GM23338 (cell line): ENCODE measurements around the gene MYO1E. TPM values are rescaled to one million over a fixed set of nuclear protein-coding genes. Genes with fewer than 3 reads are reported as not detected.

Source experiments
- ATAC-seq: fragments of 200-7000 bp; cut with Tn5 transposase; 3 replicates; pipeline ENCODE4 v1.9.1; 2020
- DNase-seq: peaks from one replicate; pipeline ENCODE4 v3.0.0-alpha.2; 2015; ENCODE audit warnings: low spot score
- H2AFZ ChIP-seq: fragments of 200-600 bp; sonication (generic); 2 replicates; pipeline ENCODE4 v1.8.0; 2016; ENCODE audit warnings: antibody characterized with exemption, mild to moderate bottlenecking, moderate library complexity
- H3F3A ChIP-seq: fragments of 200-600 bp; sonication (generic); replicated peaks from 2 replicates; pipeline ENCODE4 v1.8.0; 2017; ENCODE audit warnings: antibody characterized with exemption, mixed run types, low read depth
- H3K27ac ChIP-seq: fragments of 200-600 bp; sonication (generic); 2 replicates; pipeline ENCODE4 v1.6.1; 2016; ENCODE audit warnings: low read depth
- H3K27me3 ChIP-seq: fragments of 200-600 bp; sonication (generic); 2 replicates; pipeline ENCODE4 v1.8.0; 2016; ENCODE audit warnings: mild to moderate bottlenecking, mixed run types, moderate library complexity; ENCODE audit not compliant: insufficient read depth
- H3K36me3 ChIP-seq: fragments of 200-600 bp; sonication (generic); 2 replicates; pipeline ENCODE4 v1.8.0; 2016; ENCODE audit warnings: mild to moderate bottlenecking; ENCODE audit not compliant: insufficient read depth
- H3K4me1 ChIP-seq: fragments of 200-600 bp; sonication (generic); 2 replicates; pipeline ENCODE4 v1.8.0; 2016; ENCODE audit warnings: mild to moderate bottlenecking, moderate library complexity; ENCODE audit not compliant: insufficient read depth
- H3K4me2 ChIP-seq: fragments of 200-600 bp; sonication (generic); 2 replicates; pipeline ENCODE4 v1.7.1; 2017; ENCODE audit warnings: mixed run types
- H3K4me3 ChIP-seq: fragments of 200-600 bp; sonication (generic); 2 replicates; pipeline ENCODE4 v1.6.1; 2016; ENCODE audit warnings: mixed run types
- H3K79me2 ChIP-seq: fragments of 200-600 bp; sonication (generic); replicated peaks from 2 replicates; pipeline ENCODE4 v1.8.0; 2017; ENCODE audit warnings: mild to moderate bottlenecking; ENCODE audit not compliant: insufficient read depth
- H3K9me2 ChIP-seq: fragments of 200-600 bp; sonication (generic); 2 replicates; pipeline ENCODE4 v1.8.0; 2017; ENCODE audit not compliant: insufficient read depth
- H4K20me1 ChIP-seq: fragments of 200-600 bp; sonication (generic); replicated peaks from 2 replicates; pipeline ENCODE4 v1.8.0; 2017; ENCODE audit warnings: mild to moderate bottlenecking; ENCODE audit not compliant: insufficient read depth
- H3K27ac Mint-ChIP-seq: 2 replicates; pipeline ENCODE4 v1.8.0; 2020; ENCODE audit warnings: inconsistent platforms, mild to moderate bottlenecking, moderate library complexity, mixed read lengths
- H3K27me3 Mint-ChIP-seq: 3 replicates; pipeline ENCODE4 v1.8.0; 2022; ENCODE audit warnings: low read depth, mild to moderate bottlenecking, moderate library complexity, mixed read lengths, inconsistent platforms; ENCODE audit not compliant: insufficient read depth, poor library complexity
- H3K36me3 Mint-ChIP-seq: 3 replicates; pipeline ENCODE4 v1.8.0; 2021; ENCODE audit warnings: low read depth, mild to moderate bottlenecking, inconsistent platforms, moderate library complexity, mixed read lengths
- H3K4me1 Mint-ChIP-seq: 3 replicates; pipeline ENCODE4 v1.8.0; 2020; ENCODE audit warnings: mild to moderate bottlenecking, inconsistent platforms, mixed read lengths
- H3K4me3 Mint-ChIP-seq: 3 replicates; pipeline ENCODE4 v1.8.0; 2021; ENCODE audit warnings: moderate library complexity, mild to moderate bottlenecking, inconsistent platforms, mixed read lengths
- H3K9me3 Mint-ChIP-seq: 3 replicates; pipeline ENCODE4 v1.8.0; 2020; ENCODE audit warnings: moderate library complexity, mild to moderate bottlenecking, inconsistent platforms, mixed read lengths
- CREB1 ChIP-seq: fragments of 250-450 bp; sonication (Bioruptor Pico); IDR thresholded peaks from 2 replicates; pipeline ENCODE4 v1.5.0; 2020; ENCODE audit warnings: low read depth, mild to moderate bottlenecking, moderate library complexity
- ETS1 ChIP-seq: IDR thresholded peaks from 2 replicates; pipeline ENCODE4 v1.6.1; 2016; ENCODE audit warnings: antibody characterized with exemption
- EZH2 ChIP-seq: fragments of 200-600 bp; sonication (generic); IDR thresholded peaks from one replicate; pipeline ENCODE4 v1.8.0; 2017; ENCODE audit warnings: antibody characterized with exemption, mild to moderate bottlenecking, low read depth; ENCODE audit not compliant: unreplicated experiment
- EZH2phosphoT487 ChIP-seq: fragments of 200-600 bp; sonication (generic); IDR thresholded peaks from one replicate; pipeline ENCODE4 v1.8.1; 2018; ENCODE audit warnings: antibody characterized with exemption; ENCODE audit not compliant: unreplicated experiment
- JUNB ChIP-seq: IDR thresholded peaks from one replicate; pipeline ENCODE4 v1.6.1; 2016; ENCODE audit warnings: antibody characterized with exemption; ENCODE audit not compliant: unreplicated experiment
- NANOG ChIP-seq: IDR thresholded peaks from 2 replicates; pipeline ENCODE4 v1.6.1; 2016; ENCODE audit warnings: antibody characterized with exemption, borderline replicate concordance
- REST ChIP-seq: IDR thresholded peaks from one replicate; pipeline ENCODE4 v1.6.1; 2018; ENCODE audit warnings: antibody characterized with exemption; ENCODE audit not compliant: unreplicated experiment
- ZNF114 ChIP-seq: fragments of 250-450 bp; sonication (Bioruptor Pico); IDR thresholded peaks from 2 replicates; pipeline ENCODE4 v1.5.0; 2020; ENCODE audit warnings: mild to moderate bottlenecking, moderate library complexity
- ZNF331 ChIP-seq: fragments of 250-450 bp; sonication (Bioruptor Pico); IDR thresholded peaks from 2 replicates; pipeline ENCODE4 v1.5.0; 2020; ENCODE audit warnings: low read depth, mild to moderate bottlenecking, moderate library complexity
- ZNF462 ChIP-seq: fragments of 250-450 bp; sonication (Bioruptor Pico); IDR thresholded peaks from 2 replicates; pipeline ENCODE4 v1.5.0; 2020; ENCODE audit warnings: mild to moderate bottlenecking, moderate library complexity
- polyA plus RNA-seq: library from polyadenylated mRNA; unstranded; fragments of >200 nt; fragmentation: Nextera tagmentation; extraction: Ambion mirVana; gene quantifications from 2 replicates; pipeline ENCODE4 v1.2.1, GENCODE V29; 2016
- total RNA-seq: library from RNA; depleted of rRNA; stranded (reverse); fragments of >200 nt; shearing (Covaris generic); gene quantifications from 2 replicates; pipeline ENCODE4 v1.2.3, GENCODE V29; 2014

Gene MYO1E
- total and polyA plus RNA-seq, 2 experiments from 2014 or later: 68.3 to 131 TPM

GRCh38 chr15:59230531-59231055 is 142.1 kb downstream of the MYO1E start:
- Histone ChIP-seq H3F3A (no peaks in the 10 kb centered on the region), H4K20me1 (0 out of 2 replicates have a peak, but pooled peaks cover 3% of the 10 kb centered on the region), H3K79me2 (no peaks in the 10 kb centered on the region; the same call in 1 of the 2 replicates), H3K4me1 (peaks cover 8% of the 10 kb centered on the region; the same call in 1 of the 2 replicates), H3K27me3 (no peaks in the 10 kb centered on the region), H2AFZ (no peak overlapping the region), H3K27ac (no peak overlapping the region), H3K36me3 (peaks cover 6% of the 10 kb centered on the region; the same call in 1 of the 2 replicates), H3K4me3 (no peak overlapping the region), H3K9me2 (no peaks in the 10 kb centered on the region), H3K4me2 (no peak overlapping the region)
- no peak for ATAC-seq
- TF ChIP-seq ZNF331 (CRISPR knock-in tag): no peak
- no peak for TF ChIP-seq CREB1
- TF ChIP-seq ZNF462: no peak
- TF ChIP-seq ETS1: no peak
- no peak for TF ChIP-seq ZNF114
- no peak for TF ChIP-seq EZH2phosphoT487
- TF ChIP-seq NANOG: no peak
- no peak for TF ChIP-seq EZH2
- TF ChIP-seq REST: no peak
- TF ChIP-seq JUNB: no peak
- Mint-ChIP-seq H3K36me3 (peaks cover 10% of the 10 kb centered on the region; the same call in 2 of the 3 replicates), H3K27me3 (peaks cover under 1% of the 10 kb centered on the region), H3K9me3 (no peaks in the 10 kb centered on the region), H3K4me1 (peaks cover 15% of the 10 kb centered on the region), H3K27ac (no peak overlapping the region), H3K4me3 (no peak overlapping the region)
- no peak for DNase-seq
